ENCODE measurements around the gene ALK. TPM values are rescaled to one million over a fixed set of nuclear protein-coding genes. Genes with fewer than 3 reads are reported as not detected.

Gene ALK
- total RNA-seq, 2 donors from 2014 or later: 0.19 TPM; not detected in 1

- H3K9me3 ChIP-seq: no peaks in the 10 kb centered on the region
- no peak for DNase-seq
- intact Hi-C loops (cut with DNase I): no loop called here
- no peaks in the 10 kb centered on the region for H3K36me3 ChIP-seq
- no peaks in the 10 kb centered on the region for H3K27me3 ChIP-seq
- H3K27ac ChIP-seq: no peak overlapping the region
- TF ChIP-seq CTCF (IDR thresholded peaks at IDR 0.05): no peak
- H3K4me3 ChIP-seq: no peak overlapping the region
- no peak overlapping the region for H3K9ac ChIP-seq (ENCODE audit: low read depth in 2 of 2, low read length in 2 of 2)
- H3K4me1 ChIP-seq: no peaks in the 10 kb centered on the region
These were observed 573.5 kb downstream of the ALK start for GRCh38 chr2:29347774-29348461.

- no peak for TF ChIP-seq CTCF (IDR thresholded peaks at IDR 0.05)
These were observed 576.1 kb downstream of the ALK start for GRCh38 chr2:29345236-29345635.

GRCh38 chr2:29343830-29344229, 577.6 kb downstream of the ALK start:
- DNase-seq: no peak
- Histone ChIP-seq H3K9ac (ENCODE audit: low read depth in 2 of 2, low read length in 2 of 2) (no peak overlapping the region), H3K4me1 (no peaks in the 10 kb centered on the region), H3K27me3 (no peaks in the 10 kb centered on the region), H3K9me3 (no peaks in the 10 kb centered on the region), H3K27ac (no peak overlapping the region), H3K36me3 (no peaks in the 10 kb centered on the region), H3K4me3 (no peak overlapping the region)
- intact Hi-C loops (cut with DNase I): no loop called here
- TF ChIP-seq CTCF (IDR thresholded peaks at IDR 0.05): no peak

More at GRCh38 chr2:29345236-29345635, 576.1 kb downstream of the ALK start:
- Histone ChIP-seq H3K9me3 (no peaks in the 10 kb centered on the region), H3K9ac (ENCODE audit: low read depth in 2 of 2, low read length in 2 of 2) (no peak overlapping the region), H3K4me3 (no peak overlapping the region), H3K27me3 (no peaks in the 10 kb centered on the region), H3K36me3 (no peaks in the 10 kb centered on the region), H3K27ac (no peak overlapping the region), H3K4me1 (no peaks in the 10 kb centered on the region)
- DNase-seq: no peak
- intact Hi-C loops (cut with DNase I): no loop called here

GRCh38 chr2:29336341-29337241, 584.8 kb downstream of the ALK start:
- Histone ChIP-seq H3K4me1 (no peaks in the 10 kb centered on the region), H3K27ac (no peak overlapping the region), H3K9ac (ENCODE audit: low read depth in 2 of 2, low read length in 2 of 2) (no peak overlapping the region), H3K9me3 (no peaks in the 10 kb centered on the region), H3K4me3 (no peak overlapping the region), H3K27me3 (no peaks in the 10 kb centered on the region), H3K36me3 (no peaks in the 10 kb centered on the region)
- DNase-seq: no peak
- intact Hi-C loops (cut with DNase I): no loop called here
- no peak for TF ChIP-seq CTCF (IDR thresholded peaks at IDR 0.05)

- TF ChIP-seq CTCF (IDR thresholded peaks at IDR 0.05): no peak
- Histone ChIP-seq H3K4me3 (no peak overlapping the region), H3K4me1 (no peaks in the 10 kb centered on the region), H3K27ac (no peak overlapping the region), H3K9ac (ENCODE audit: low read depth in 2 of 2, low read length in 2 of 2) (no peak overlapping the region), H3K27me3 (no peaks in the 10 kb centered on the region), H3K36me3 (no peaks in the 10 kb centered on the region), H3K9me3 (no peaks in the 10 kb centered on the region)
- DNase-seq: no peak
- intact Hi-C loops (cut with DNase I): no loop called here
These were observed 586.0 kb downstream of the ALK start for GRCh38 chr2:29335396-29335795.

Data from colonic mucosa (tissue), 4 donors.